Left ventricle myocardium inferior (tissue), 1 donor: ENCODE data around the gene ATOH8. TPM values are rescaled to one million over a fixed set of nuclear protein-coding genes. Genes with fewer than 3 reads are reported as not detected.

Experiments
- DNase-seq: peaks from one replicate; pipeline ENCODE4 v3.0.0-alpha.2; 2020
- H3K27ac ChIP-seq: fragments of 200-600 bp; replicated peaks from 2 replicates; pipeline ENCODE4 v1.8.0; 2021
- H3K27me3 ChIP-seq: fragments of 200-600 bp; 2 replicates; pipeline ENCODE4 v1.8.0; 2021; ENCODE audit warnings: low read depth
- H3K36me3 ChIP-seq: fragments of 200-600 bp; 2 replicates; pipeline ENCODE4 v1.8.0; 2021
- H3K4me1 ChIP-seq: fragments of 200-600 bp; 2 replicates; pipeline ENCODE4 v1.8.0; 2021
- H3K4me3 ChIP-seq: fragments of 200-600 bp; 2 replicates; pipeline ENCODE4 v1.8.0; 2021; ENCODE audit warnings: mild to moderate bottlenecking, moderate library complexity
- H3K9me3 ChIP-seq: fragments of 200-600 bp; replicated peaks from 2 replicates; pipeline ENCODE4 v1.8.0; 2021
- CTCF ChIP-seq: fragments of 200-600 bp; IDR thresholded peaks from 2 replicates; pipeline ENCODE4 v1.8.0; 2021; ENCODE audit warnings: antibody characterized with exemption, mild to moderate bottlenecking, borderline replicate concordance
- intact Hi-C: fragments of 100-400 bp; cut with micrococcal nuclease; formaldehyde crosslinking; loops from one replicate; pipeline ENCODE4 v1.11.0; 2022
- long read RNA-seq: library from polyadenylated mRNA; unstranded; transcript quantifications from one replicate; pipeline ENCODE4 v2.0.0, GENCODE V29; 2021
- total RNA-seq: library from RNA; stranded (reverse); fragmentation: NEBNext Ultra II Directional; extraction: Animal tissue kit (Norgen Biotek cat#: 25700); gene quantifications from one replicate; pipeline ENCODE4 v1.2.1, GENCODE V29; 2021
- donor health status: DM: no; HTN: yes; CAD: no; lungs with severe emphysema.

Gene ATOH8
- total RNA-seq = 23.3 TPM
- long read RNA-seq, transcript ATOH8-201 (3 exons, 2,438 nt) = major isoform, 35 of 47 reads
- long read RNA-seq, partial matches to known transcripts = 5 of 47 reads
- long read RNA-seq, other reads (novel, unspliced or antisense) = 7 of 47 reads

GRCh38 chr2:85753525-85754312 lies at the start of gene ATOH8:
ATOH8 (plus strand) TSS chr2:85753991; CDS start chr2:85754190, 199 bp downstream.
- Histone ChIP-seq H3K27ac (peak within 1 kb of the TSS; percentile 93), H3K4me1 (peaks cover 100% of the 10 kb centered on the region), H3K9me3 (no peaks in the 10 kb centered on the region), H3K36me3 (peaks cover 7% of the 10 kb centered on the region), H3K27me3 (no peaks in the 10 kb centered on the region), H3K4me3 (peak within 1 kb of the TSS; percentile 98)
- intact Hi-C loops = loop anchor here (10.0 kb wide), 1 partner anchor 51 kb away; no protein-coding TSS in a partner anchor
- DNase-seq = peak; percentile 84
- TF ChIP-seq CTCF = no peak

GRCh38 chr2:85704038-85704437 lies 49.8 kb upstream of the ATOH8 start:
- Histone ChIP-seq H3K4me1 (peaks cover 38% of the 10 kb centered on the region), H3K27ac (no peak overlapping the region)

GRCh38 chr2:85704800-85705679 lies 48.8 kb upstream of the ATOH8 start:
- H3K4me1 ChIP-seq = peaks cover 48% of the 10 kb centered on the region
- DNase-seq = no peak
- intact Hi-C loops = loop anchor here (10.0 kb wide), 1 partner anchor 60 kb away; no protein-coding TSS in a partner anchor
- peak overlapping the region; percentile 94 for H3K27ac ChIP-seq
- no peaks in the 10 kb centered on the region for H3K9me3 ChIP-seq
- no peak for TF ChIP-seq CTCF
- H3K36me3 ChIP-seq = no peaks in the 10 kb centered on the region
- no peaks in the 10 kb centered on the region for H3K27me3 ChIP-seq
- no peak overlapping the region for H3K4me3 ChIP-seq

More at GRCh38 chr2:85704038-85704437, 49.8 kb upstream of the ATOH8 start:
- H3K36me3 ChIP-seq = no peaks in the 10 kb centered on the region
- H3K9me3 ChIP-seq = no peaks in the 10 kb centered on the region
- H3K4me3 ChIP-seq = no peak overlapping the region
- intact Hi-C loops = loop anchor here (10.0 kb wide), 1 partner anchor 59 kb away; no protein-coding TSS in a partner anchor
- H3K27me3 ChIP-seq = no peaks in the 10 kb centered on the region
- DNase-seq = no peak
- TF ChIP-seq CTCF = no peak

- intact Hi-C loops = loop anchor here (10.0 kb wide), 1 partner anchor 61 kb away; no protein-coding TSS in a partner anchor
- H3K4me1 ChIP-seq = peaks cover 53% of the 10 kb centered on the region
- H3K27me3 ChIP-seq = no peaks in the 10 kb centered on the region
- no peaks in the 10 kb centered on the region for H3K9me3 ChIP-seq
- TF ChIP-seq CTCF = no peak
- no peaks in the 10 kb centered on the region for H3K36me3 ChIP-seq
- no peak overlapping the region for H3K4me3 ChIP-seq
- DNase-seq = no peak
- peak overlapping the region; percentile 94 for H3K27ac ChIP-seq
Measured at GRCh38 chr2:85705680-85706039, 48.1 kb upstream of the ATOH8 start.

GRCh38 chr2:85706063-85706462 lies 47.7 kb upstream of the ATOH8 start:
- Histone ChIP-seq H3K4me3 (no peak overlapping the region), H3K4me1 (peaks cover 57% of the 10 kb centered on the region), H3K9me3 (no peaks in the 10 kb centered on the region), H3K27ac (peak overlapping the region; percentile 94), H3K27me3 (no peaks in the 10 kb centered on the region), H3K36me3 (no peaks in the 10 kb centered on the region)
- no peak for DNase-seq
- intact Hi-C loops = loop anchor here (10.0 kb wide), 1 partner anchor 61 kb away; no protein-coding TSS in a partner anchor
- TF ChIP-seq CTCF = no peak
